ENCODE data around the gene BUB1. TPM values are rescaled to one million over a fixed set of nuclear protein-coding genes. Genes with fewer than 3 reads are reported as not detected.
"Not testable (repeated sequence)": the region's sequence is repeated elsewhere in the genome, so short reads cannot be mapped to it uniquely, and the experiment has no call there.

Gene BUB1
- total RNA-seq: 1 to 10 TPM; 3.8 to 9.2 TPM
- long read RNA-seq, transcript BUB1-201 (25 exons, 3,507 nt): major isoform, 12 of 13 reads
- long read RNA-seq, partial matches to known transcripts: 0 of 13 reads
- long read RNA-seq, other reads (novel, unspliced or antisense): 1 of 13 reads

- DNase-seq (peak; percentile 98), ATAC-seq (peak; percentile 99)
- intact Hi-C loops (cut with DNase I, micrococcal nuclease): no loop called here
These were observed at the start of gene BUB1 for GRCh38 chr2:110677530-110678456. Gene BUB1 (minus strand): TSS chr2:110678063. CDS start chr2:110677995, 68 bp downstream.

DNA sequence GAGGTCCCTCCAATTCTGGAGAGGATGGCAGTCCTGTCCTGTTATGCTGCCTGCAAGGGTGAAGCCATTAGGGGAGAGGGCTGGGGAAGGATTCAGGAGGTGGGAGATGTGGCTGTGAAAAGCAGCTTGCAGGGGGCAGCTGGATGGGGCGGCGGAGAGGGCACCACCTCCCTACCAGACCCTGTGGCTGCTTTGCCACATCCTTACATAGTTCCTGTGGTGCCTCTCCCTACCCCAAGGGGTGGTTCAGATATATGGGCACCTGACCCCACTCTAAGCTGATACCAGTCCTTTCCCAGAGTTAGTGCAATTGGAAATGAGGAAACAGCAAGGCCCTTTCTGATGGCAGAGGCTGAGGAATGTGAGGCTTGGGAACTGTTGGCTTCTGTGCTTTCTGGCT lies 48.4 kb upstream of the BUB1 start:
- DNase-seq (no peak), ATAC-seq (no peak)
- intact Hi-C loops (cut with DNase I, micrococcal nuclease): no loop called here

DNA sequence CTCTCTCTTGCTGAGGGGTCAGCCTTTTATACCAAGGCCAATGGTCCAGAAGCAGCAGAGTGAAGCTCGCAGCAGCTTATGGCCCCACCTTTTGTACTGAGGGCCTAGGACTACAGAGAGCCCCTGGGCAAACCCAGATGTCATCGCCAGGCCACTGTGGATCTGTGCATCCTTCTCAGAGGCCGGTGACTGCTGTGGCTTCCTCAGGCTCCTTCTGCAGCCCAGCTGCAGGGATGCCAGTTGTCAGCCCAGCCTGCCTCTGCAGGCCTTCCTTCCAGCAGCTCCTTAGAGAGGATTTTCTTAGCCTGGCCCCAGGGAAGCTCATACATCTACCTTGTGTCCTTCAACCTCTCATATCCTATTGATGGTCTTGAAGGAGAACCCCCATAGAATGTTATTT lies 48.0 kb upstream of the BUB1 start:
- no peak for ATAC-seq
- DNase-seq: no peak
- intact Hi-C loops (cut with DNase I, micrococcal nuclease): no loop called here

GRCh38 chr2:110725370-110725769 lies 47.5 kb upstream of the BUB1 start:
- intact Hi-C loops (cut with DNase I, micrococcal nuclease): no loop called here
- ATAC-seq: no peak
- no peak for DNase-seq

DNA sequence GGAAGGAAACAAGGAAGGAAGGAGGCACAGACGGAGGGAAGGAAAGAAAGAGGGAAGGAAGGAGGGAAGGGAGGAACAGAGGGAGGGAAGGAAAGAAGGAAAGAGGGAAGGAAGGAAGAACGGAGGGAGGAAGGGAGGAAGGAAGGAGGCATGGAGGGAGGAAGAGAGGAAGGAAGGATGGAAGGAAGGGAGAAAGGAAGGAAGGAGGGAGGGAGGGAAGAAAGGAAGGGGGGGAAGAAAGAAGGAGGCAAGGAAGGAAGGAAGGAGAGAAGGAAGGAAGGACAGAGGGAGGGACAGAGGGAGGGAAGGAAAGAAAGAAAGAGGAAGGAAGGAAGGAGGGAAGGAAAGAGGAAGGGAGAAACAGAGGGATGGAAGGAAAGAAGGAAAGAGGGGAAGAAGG lies 47.0 kb upstream of the BUB1 start:
- DNase-seq: no peak
- intact Hi-C loops (cut with DNase I, micrococcal nuclease): no loop called here
- no peak for ATAC-seq

DNA sequence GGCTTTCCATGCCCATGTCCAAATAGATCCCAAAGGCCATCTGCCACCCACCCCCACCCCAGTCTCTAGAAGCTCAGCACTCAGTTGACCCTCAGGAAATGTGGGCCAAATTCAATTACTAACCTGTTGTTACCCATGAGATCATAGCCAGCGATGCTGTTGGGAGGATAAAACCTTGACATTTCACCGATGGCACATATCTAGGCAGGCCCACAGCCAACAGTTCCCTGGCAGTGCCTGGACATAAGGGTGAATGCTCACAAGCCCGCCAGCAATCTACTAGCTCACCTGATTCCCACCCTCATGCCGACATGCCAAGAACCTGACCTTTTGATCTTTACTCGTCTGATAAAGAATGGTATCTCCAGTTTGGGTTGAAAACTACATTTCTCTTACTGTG lies 42.7 kb upstream of the BUB1 start:
- intact Hi-C loops (cut with DNase I, micrococcal nuclease): no loop called here
- ATAC-seq: no peak

GRCh38 chr2:110718990-110719389 lies 41.1 kb upstream of the BUB1 start:
- intact Hi-C loops (cut with DNase I, micrococcal nuclease): no loop called here
- ATAC-seq (no peak), DNase-seq (no peak)

More for the DNA sequence above, 42.7 kb upstream of the BUB1 start:
- DNase-seq: no peak

DNA sequence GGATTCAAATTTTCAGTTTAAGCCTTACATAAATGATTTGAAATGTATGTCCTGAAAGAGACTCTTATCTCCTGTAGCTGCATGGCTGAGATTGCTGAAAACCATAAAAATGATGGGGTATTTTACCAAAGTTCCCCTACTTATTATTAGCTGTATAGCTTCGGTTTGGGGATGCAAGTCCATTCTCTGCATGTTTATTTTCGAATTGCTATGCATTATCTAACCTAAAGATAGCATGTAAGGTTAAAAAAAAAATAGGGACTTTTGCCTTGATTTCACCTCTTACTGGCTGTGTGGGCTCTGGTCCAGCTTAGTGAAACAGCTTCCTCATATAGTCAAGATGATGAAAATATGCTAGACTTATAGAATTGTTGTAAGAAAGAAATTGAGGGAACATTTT lies 40.5 kb upstream of the BUB1 start:
- ATAC-seq (no peak), DNase-seq (no peak)
- intact Hi-C loops (cut with DNase I, micrococcal nuclease): no loop called here

DNA sequence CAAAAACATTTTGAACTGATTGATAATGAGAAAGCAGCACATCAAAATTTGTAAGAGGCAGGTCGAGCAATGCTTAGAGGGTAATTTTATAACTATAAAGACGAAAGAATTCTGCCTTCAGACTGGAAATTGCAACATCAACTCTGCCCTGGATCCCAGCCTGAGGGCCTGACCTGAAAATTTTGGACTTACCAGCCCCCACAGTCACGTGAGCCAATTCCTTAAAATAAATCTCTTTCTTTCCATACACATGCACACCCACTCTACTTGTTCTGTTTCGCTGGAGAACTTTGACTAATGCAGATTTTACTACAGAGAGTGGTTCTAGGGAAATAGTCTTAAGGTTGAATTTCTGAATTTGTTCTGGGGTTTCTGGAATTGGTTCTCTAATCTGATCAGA lies 39.9 kb upstream of the BUB1 start:
- ATAC-seq: no peak
- intact Hi-C loops (cut with DNase I, micrococcal nuclease): no loop called here
- no peak for DNase-seq

- intact Hi-C loops (cut with DNase I, micrococcal nuclease): no loop called here
- DNase-seq: no peak
- peak; percentile 84 for ATAC-seq
These were observed 39.2 kb upstream of the BUB1 start for GRCh38 chr2:110716959-110717645.

- intact Hi-C loops (cut with DNase I, micrococcal nuclease): no loop called here
- peak; percentile 22 to 44 for DNase-seq
These were observed 36.8 kb upstream of the BUB1 start for GRCh38 chr2:110714452-110715224.

GRCh38 chr2:110713513-110714362 lies 35.9 kb upstream of the BUB1 start:
- ATAC-seq (peak; percentile 75), DNase-seq (no peak)
- intact Hi-C loops (cut with DNase I, micrococcal nuclease): no loop called here

More at GRCh38 chr2:110714452-110715224, 36.8 kb upstream of the BUB1 start:
- ATAC-seq: peak; percentile 60

- no peak for DNase-seq
- intact Hi-C loops (cut with DNase I, micrococcal nuclease): no loop called here
- ATAC-seq: peak; percentile 28
These were observed 34.9 kb upstream of the BUB1 start for GRCh38 chr2:110712737-110713136.

DNA sequence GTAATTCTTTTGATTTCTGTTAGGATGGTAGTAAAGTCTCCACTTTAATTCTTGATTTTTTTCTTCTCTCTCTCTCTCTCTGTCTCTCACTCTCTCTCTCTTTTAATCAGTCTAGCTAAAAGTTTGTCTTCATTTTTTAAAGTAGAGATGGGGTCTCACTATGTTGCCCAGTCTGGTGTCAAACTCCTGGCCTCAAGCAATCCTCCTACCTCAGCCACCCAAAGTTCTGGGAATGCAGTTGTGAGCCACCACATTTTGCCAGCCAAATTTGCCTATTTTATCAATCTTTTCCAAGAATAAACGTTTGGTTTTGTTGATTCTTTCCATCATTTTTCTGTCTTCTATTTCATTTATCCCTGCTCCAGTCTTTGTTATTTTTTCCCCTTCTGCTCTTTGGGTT lies 30.6 kb upstream of the BUB1 start:
- DNase-seq: no peak
- no peak for ATAC-seq
- intact Hi-C loops (cut with DNase I, micrococcal nuclease): no loop called here

DNA sequence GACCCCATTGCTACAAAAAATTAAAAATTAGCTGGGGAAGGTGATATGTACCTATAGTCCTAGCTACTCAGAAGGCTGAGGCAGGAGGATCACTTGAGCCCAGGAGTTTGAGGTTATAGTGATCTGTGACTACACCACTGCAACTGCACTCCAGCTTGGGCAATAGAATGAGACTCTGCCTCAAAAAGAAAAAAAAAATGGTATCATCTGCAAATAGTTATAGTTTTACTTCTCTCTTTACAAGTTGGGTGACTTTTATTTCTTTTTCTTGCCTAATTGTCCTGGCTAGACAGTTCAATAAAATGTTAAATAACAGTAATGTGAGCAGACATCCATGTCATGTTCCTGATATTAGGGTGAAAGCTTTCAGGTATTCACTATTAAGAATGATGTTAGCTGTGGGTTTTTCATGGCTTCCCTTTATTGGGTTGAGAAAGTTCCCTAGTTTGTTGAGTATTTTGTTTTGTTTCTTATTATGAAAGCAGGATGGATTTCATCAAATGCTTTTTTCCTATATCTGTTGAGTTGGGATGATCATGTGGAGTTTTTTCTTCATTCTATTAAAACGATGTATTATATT lies 29.6 kb upstream of the BUB1 start:
- ATAC-seq (no peak), DNase-seq (no peak)
- intact Hi-C loops (cut with DNase I, micrococcal nuclease): no loop called here

- intact Hi-C loops (cut with DNase I, micrococcal nuclease): no loop called here
- DNase-seq (no peak), ATAC-seq (no peak)
These were observed 24.9 kb upstream of the BUB1 start for GRCh38 chr2:110702514-110703380.

DNA sequence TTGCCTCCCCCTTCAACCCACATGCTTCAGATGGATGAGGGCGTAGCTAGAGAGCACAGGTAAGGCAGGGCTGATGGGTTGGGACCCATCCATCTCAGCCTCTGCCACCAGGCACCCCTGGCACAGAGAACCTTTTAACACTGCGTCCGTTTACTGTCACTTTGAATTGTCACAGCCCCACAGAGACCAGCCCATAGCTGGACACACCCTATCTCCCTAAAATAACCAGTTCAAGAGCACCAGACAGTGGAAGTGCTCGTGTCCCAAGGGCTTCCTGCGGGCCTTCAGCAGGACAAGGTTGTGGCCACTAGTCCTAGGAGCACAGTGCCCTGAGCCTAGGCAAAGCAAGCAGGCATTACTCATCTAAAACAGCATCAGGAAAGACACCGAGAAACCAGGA lies 20.4 kb upstream of the BUB1 start:
- intact Hi-C loops (cut with DNase I, micrococcal nuclease); ATAC-seq; DNase-seq: not testable (repeated sequence)

All from left colon (tissue), 2 donors.